GM10248 (cell line): ENCODE measurements around the gene HAUS3.

Experiments used
- CTCF ChIA-PET: fragments of 300-600 bp; sonication (Branson Sonifier 250); formaldehyde crosslinking; extraction: SDS; loops from one replicate; lab custom pipeline; 2021; ENCODE audit warnings: antibody characterized with exemption; lab: Yijun Ruan, JAX
- POLR2A ChIA-PET: fragments of 350-650 bp; sonication (Branson Sonifier 250); formaldehyde crosslinking; extraction: SDS; loops from one replicate; lab custom pipeline; 2020; ENCODE audit warnings: antibody characterized with exemption; lab: Yijun Ruan, JAX
- DNase-seq: peaks from one replicate; pipeline ENCODE4 v3.0.0; 2012; ENCODE audit errors: extremely low spot score
- CTCF ChIP-seq: IDR thresholded peaks from 2 replicates; pipeline ENCODE4 v1.5.1; 2012; ENCODE audit warnings: mild to moderate bottlenecking, low read depth; ENCODE audit errors: extremely low read depth, missing control alignments, control extremely low read depth

Gene HAUS3

GRCh38 chr4:2259541-2260343 lies 17.8 kb upstream of the HAUS3 start:
- DNase-seq, result no peak
- CTCF ChIA-PET, result interaction anchor here (1.4 kb wide), 1 partner anchor 39 kb away, joined by 5 read pairs; no protein-coding TSS in a partner anchor
- no peak for TF ChIP-seq CTCF
- POLR2A ChIA-PET, result no interaction called here

- TF ChIP-seq CTCF, result no peak
- no peak for DNase-seq
- ChIA-PET CTCF (no interaction called here), POLR2A (interaction anchor here (1.3 to 1.7 kb wide), 2 partner anchors 11 to 17 kb away, joined by 4 to 5 read pairs; partner anchors contain the start of genes HAUS3 and POLN)
These were observed 17.2 kb upstream of the HAUS3 start for GRCh38 chr4:2259036-2259540.

- DNase-seq, result no peak
- CTCF ChIA-PET, result interaction anchor here (0.8 to 1.6 kb wide), 4 partner anchors 9 to 38 kb away, joined by 3 read pairs; no protein-coding TSS in a partner anchor
- POLR2A ChIA-PET, result interaction anchor here (0.6 to 1.7 kb wide), 3 partner anchors 10 to 239 kb away, joined by 3 to 5 read pairs (median 4); partner anchors contain the start of genes HAUS3 and POLN
- no peak for TF ChIP-seq CTCF
These were observed 16.4 kb upstream of the HAUS3 start for GRCh38 chr4:2258091-2259035.

- TF ChIP-seq CTCF, result no peak
- ChIA-PET POLR2A (interaction anchor here (0.6 to 1.7 kb wide), 4 partner anchors 9 to 238 kb away, joined by 3 to 5 read pairs (median 4); partner anchors contain the start of genes HAUS3 and POLN), CTCF (interaction anchor here (0.8 to 1.6 kb wide), 4 partner anchors 8 to 37 kb away, joined by 3 read pairs; no protein-coding TSS in a partner anchor)
- no peak for DNase-seq
These were observed 15.6 kb upstream of the HAUS3 start for GRCh38 chr4:2257361-2258081.

- TF ChIP-seq CTCF, result no peak
- ChIA-PET POLR2A (interaction anchor here (0.6 kb wide), 1 partner anchor 19 kb away, joined by 3 read pairs; no protein-coding TSS in a partner anchor), CTCF (interaction anchor here (1.5 to 1.6 kb wide), 2 partner anchors 19 to 36 kb away, joined by 3 read pairs; no protein-coding TSS in a partner anchor)
- DNase-seq, result no peak
These were observed 14.9 kb upstream of the HAUS3 start for GRCh38 chr4:2256781-2257191.
